Measurements from ENCODE around the gene NCBP2. TPM values are rescaled to one million over a fixed set of nuclear protein-coding genes. Genes with fewer than 3 reads are reported as not detected.
A peak's percentile ranks its signal among the peaks of the same experiment; 100 is the strongest.
"Not testable (repeated sequence)": the region's sequence is repeated elsewhere in the genome, so short reads cannot be mapped to it uniquely, and the experiment has no call there.

The NCBP2 gene
- polyA plus RNA-seq, 3 donors from 2014 or later = 28.4 to 57.2 (median 36.5) TPM

- peaks cover 9 to 10% of the 10 kb centered on the region in 2 donors for H3K4me1 Mint-ChIP-seq
- DNase-seq = no peak
- no peaks in the 10 kb centered on the region for H3K9me3 Mint-ChIP-seq
- H3K27ac Mint-ChIP-seq = no peak overlapping the region
- peaks cover 0 to 1% (median 0%) of the 10 kb centered on the region in 3 donors for H3K27me3 Mint-ChIP-seq (ENCODE audit: low read depth in 3 of 3)
- H3K36me3 Mint-ChIP-seq = no peaks in the 10 kb centered on the region
- H3K4me3 Mint-ChIP-seq = no peak overlapping the region
Observed at GRCh38 chr3:196963631-196963953, 21.3 kb upstream of the NCBP2 start.

DNA sequence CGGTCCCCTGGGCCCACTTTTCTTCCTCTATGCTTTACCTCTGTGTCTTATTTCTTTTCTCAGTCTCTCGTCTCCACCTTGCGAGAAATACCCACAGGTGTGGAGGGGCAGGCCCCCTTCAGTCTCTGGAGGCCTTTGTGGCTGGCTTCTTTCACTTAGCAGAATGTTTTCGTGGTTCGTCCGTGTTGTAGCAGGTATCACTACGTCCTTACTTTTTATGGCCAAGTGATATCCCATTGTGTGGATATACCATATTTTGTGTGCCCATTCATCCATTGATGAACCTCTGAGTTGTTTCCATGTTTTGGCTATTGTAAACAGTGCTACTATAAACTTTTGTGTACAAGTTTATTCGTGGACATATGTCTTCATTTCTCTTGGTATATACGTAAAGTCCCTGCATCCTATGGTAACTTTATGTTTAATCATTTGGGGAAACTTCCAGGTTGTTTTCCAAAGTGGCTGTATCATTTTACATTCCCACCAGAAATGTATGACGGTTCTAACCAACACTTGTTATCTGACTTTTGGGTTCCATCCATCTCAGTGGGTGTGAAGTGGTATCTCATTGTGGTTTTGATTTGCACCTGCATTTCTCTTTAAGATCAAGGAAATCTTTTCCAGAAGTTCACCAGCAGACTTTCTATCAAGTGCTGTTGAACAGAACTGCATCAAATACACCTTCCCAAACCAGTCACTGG lies 20.8 kb upstream of the NCBP2 start:
- DNase-seq = no peak
- Mint-ChIP-seq H3K4me1 (peaks cover 7 to 8% of the 10 kb centered on the region in 2 donors), H3K36me3 (no peaks in the 10 kb centered on the region), H3K9me3 (no peaks in the 10 kb centered on the region), H3K4me3 (no peak overlapping the region), H3K27ac (no peak overlapping the region), H3K27me3 (ENCODE audit: low read depth in 3 of 3) (peaks cover 0 to 1% (median 0%) of the 10 kb centered on the region in 3 donors)

DNA sequence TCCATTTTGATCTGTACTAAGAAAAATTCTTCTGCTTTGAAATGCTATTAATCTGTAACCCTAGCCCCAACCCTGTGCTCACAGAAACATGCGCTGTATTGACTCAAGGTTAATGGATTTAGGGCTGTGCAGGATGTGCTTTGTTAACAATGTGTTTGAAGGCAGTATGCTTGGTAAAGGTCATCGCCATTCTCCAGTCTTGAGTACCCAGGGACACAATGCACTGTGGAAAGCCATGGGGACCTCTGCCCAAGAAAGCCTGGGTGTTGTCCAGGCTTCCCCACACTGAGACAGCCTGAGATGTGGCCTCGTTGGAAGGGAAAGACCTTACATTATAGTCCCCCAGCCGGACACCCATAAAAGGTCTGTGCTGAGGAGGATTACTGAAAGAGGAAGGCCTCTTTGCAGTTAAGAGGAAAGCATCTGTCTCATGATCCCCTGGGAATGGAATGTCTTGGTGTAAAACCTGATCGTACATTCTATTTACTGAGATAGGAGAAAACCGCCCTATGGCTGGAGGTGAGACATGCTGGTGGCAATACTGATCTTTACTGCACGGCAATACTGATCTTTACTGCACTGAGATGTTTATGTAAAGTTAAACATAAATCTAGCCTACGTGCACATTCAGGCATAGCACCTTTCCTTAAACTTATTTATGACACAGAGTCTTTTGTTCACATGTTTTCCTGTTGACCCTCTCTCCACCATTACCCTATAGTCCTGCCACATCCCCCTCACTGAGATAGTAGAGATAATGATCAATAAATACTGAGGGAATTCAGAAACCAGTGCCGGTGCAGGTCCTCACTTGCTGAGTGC lies 20.0 kb upstream of the NCBP2 start:
- no peak for DNase-seq
- Mint-ChIP-seq H3K27ac (no peak overlapping the region), H3K36me3 (no peaks in the 10 kb centered on the region), H3K4me3 (no peak overlapping the region), H3K9me3 (no peaks in the 10 kb centered on the region), H3K4me1 (peaks cover 0 to under 1% of the 10 kb centered on the region in 2 donors), H3K27me3 (ENCODE audit: low read depth in 3 of 3) (peaks cover 0 to 1% (median 0%) of the 10 kb centered on the region in 3 donors)

DNA sequence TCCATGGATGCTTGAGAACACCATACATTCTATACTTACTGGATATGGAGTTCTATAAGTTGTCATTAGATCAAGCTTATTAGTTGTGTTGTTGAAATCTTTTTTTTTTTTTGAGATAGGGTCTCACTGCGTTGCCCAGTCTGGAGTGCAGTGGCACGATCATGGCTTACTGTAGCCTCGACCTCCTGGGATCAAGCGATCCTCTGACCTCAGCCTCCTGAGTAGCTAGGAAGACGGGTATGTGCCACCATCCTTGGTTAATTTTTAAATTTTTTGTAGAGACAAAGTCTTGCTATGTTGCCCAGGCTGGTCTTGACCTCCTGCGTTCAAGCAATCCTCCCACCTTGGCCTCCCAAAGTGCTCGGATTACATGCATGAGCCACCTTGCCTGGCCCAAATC lies 12.5 kb upstream of the NCBP2 start:
- Mint-ChIP-seq H3K4me3 (no peak overlapping the region), H3K4me1 (no peaks in the 10 kb centered on the region), H3K27me3 (ENCODE audit: low read depth in 3 of 3) (no peaks in the 10 kb centered on the region), H3K9me3 (no peaks in the 10 kb centered on the region), H3K27ac (no peak overlapping the region), H3K36me3 (no peaks in the 10 kb centered on the region)
- no peak for DNase-seq

DNA sequence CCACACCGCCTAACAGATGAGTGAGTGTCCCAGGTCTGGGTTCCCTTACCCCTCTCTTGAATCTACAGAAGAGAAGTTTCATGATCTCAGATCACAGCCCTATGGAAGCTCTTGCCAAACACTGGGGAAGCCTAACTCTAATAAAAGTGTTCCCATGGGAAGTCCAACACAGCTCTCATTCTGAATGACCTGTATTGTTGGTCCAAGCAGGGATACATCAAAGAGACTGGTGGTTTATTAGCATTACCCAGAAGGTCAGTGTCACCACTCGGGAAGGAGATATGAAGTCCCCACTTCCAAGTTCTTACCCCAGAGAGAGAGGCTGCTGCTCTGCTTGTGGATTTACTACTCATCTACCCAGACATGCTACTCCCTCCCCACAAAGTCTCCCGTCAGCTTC lies 9.0 kb upstream of the NCBP2 start:
- H3K36me3 Mint-ChIP-seq = no peaks in the 10 kb centered on the region
- H3K27ac Mint-ChIP-seq = no peak overlapping the region
- no peaks in the 10 kb centered on the region for H3K4me1 Mint-ChIP-seq
- no peaks in the 10 kb centered on the region for H3K9me3 Mint-ChIP-seq
- DNase-seq = no peak
- no peaks in the 10 kb centered on the region for H3K27me3 Mint-ChIP-seq (ENCODE audit: low read depth in 3 of 3)
- no peak overlapping the region for H3K4me3 Mint-ChIP-seq

- no peaks in the 10 kb centered on the region for H3K36me3 Mint-ChIP-seq
- DNase-seq = no peak
- H3K9me3 Mint-ChIP-seq = no peaks in the 10 kb centered on the region
- peaks cover 2 to 3% of the 10 kb centered on the region in 2 donors for H3K4me1 Mint-ChIP-seq
- H3K4me3 Mint-ChIP-seq = no peak overlapping the region
- H3K27ac Mint-ChIP-seq = peak overlapping the region in 1 of 6 donors; percentile 81
- H3K27me3 Mint-ChIP-seq (ENCODE audit: low read depth in 3 of 3) = no peaks in the 10 kb centered on the region
Observed at GRCh38 chr3:196949750-196950149, 7.4 kb upstream of the NCBP2 start.

DNA sequence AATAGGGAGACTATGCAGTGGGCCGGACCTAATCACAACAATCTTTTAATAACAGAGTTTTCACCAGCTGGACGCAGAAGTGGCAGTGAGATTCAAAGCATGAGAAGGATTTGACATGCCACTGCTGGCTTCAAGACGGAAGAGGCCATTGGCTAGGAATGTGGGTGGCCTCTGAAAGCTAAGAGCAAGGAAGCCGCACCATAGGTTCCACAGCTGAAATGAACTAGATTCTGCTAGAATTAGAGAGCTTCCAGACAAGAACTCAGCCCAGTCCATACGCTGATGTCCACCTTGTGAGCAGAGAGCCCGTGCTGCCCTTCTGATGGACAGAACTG lies 6.9 kb upstream of the NCBP2 start:
- H3K36me3 Mint-ChIP-seq = no peaks in the 10 kb centered on the region
- peaks cover 6 to 8% of the 10 kb centered on the region in 2 donors for H3K4me1 Mint-ChIP-seq
- peak overlapping the region in 1 of 6 donors; percentile 81 for H3K27ac Mint-ChIP-seq
- no peak overlapping the region for H3K4me3 Mint-ChIP-seq
- H3K27me3 Mint-ChIP-seq (ENCODE audit: low read depth in 3 of 3) = no peaks in the 10 kb centered on the region
- no peaks in the 10 kb centered on the region for H3K9me3 Mint-ChIP-seq
- no peak for DNase-seq

- Mint-ChIP-seq H3K27ac (no peak overlapping the region), H3K36me3 (no peaks in the 10 kb centered on the region), H3K27me3 (ENCODE audit: low read depth in 3 of 3) (no peaks in the 10 kb centered on the region), H3K4me3 (no peak overlapping the region), H3K9me3 (no peaks in the 10 kb centered on the region), H3K4me1 (peaks cover 12 to 14% of the 10 kb centered on the region in 2 donors)
- no peak for DNase-seq
Observed at GRCh38 chr3:196948442-196949284, 6.3 kb upstream of the NCBP2 start.

DNA sequence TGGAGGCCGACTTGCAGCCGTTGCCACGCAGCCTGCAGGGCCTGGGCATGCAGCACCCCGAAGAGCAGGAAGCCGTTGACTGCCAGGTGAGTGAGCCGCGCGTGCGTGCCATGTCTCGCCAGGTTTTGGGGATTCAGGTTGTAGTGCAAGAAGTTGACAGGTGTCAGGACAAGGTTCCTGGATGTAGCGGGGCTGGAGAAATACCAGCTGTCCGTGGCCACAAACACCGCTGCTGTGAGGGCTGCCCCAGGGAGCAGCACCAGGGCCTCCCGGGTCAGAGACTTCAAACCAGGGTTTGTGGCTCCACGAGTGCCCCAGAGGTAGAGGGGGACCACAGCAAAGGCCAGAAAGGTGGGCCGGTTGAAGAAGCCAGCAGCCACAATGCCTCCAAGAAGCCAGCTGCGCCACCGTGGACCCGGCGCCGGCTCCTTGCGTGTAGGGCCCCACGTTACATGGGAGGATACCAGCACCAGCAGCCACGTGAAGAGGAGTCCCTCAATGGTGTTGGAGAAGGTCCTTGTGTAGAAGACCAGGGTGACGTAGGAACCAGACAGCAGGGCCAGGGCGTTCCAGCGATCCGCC lies 5.6 kb upstream of the NCBP2 start:
- H3K4me3 Mint-ChIP-seq = no peak overlapping the region
- no peak for DNase-seq
- no peaks in the 10 kb centered on the region for H3K9me3 Mint-ChIP-seq
- no peaks in the 10 kb centered on the region for H3K36me3 Mint-ChIP-seq
- no peak overlapping the region for H3K27ac Mint-ChIP-seq
- H3K27me3 Mint-ChIP-seq (ENCODE audit: low read depth in 3 of 3) = peaks cover 0 to 5% (median 3%) of the 10 kb centered on the region in 3 donors
- H3K4me1 Mint-ChIP-seq = peaks cover 19 to 21% of the 10 kb centered on the region in 2 donors

DNA sequence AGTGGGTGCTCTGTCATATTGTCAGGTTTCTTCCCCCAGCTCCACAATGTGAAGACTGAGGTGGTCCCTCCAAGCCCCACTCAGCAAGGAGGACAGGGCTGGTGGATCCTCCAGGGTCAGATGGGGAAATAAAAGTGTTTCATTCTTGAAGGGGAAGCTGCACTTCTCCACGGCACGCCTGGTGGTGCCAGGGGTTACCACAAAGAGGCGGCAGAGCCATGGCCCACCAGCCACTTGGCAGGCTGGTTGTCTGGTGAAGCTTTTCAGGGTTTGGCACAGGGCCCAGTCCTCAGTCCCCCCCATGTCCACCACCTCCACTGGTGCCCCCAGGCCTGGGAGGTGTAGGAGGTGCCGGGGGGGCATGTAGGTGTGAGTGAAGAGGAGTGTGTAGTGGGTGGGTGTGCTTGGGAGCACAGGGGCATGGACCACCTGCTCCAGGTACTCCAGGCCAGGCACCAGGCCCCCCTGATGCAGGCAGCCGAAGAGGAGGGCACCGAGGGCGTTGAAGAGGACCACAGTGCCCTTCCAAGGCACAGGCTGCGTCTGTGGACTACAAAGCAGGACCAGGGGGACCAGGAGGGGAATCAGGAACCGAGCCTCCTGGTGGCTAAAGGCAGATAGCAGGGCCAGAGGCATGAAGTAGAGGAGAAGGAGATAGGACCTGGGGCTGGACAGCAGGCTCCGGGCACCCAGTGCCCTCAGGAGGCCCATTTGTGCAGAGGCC lies 5.0 kb upstream of the NCBP2 start:
- H3K27ac Mint-ChIP-seq = no peak overlapping the region
- H3K36me3 Mint-ChIP-seq = no peaks in the 10 kb centered on the region
- H3K4me1 Mint-ChIP-seq = peaks cover 22 to 25% of the 10 kb centered on the region in 2 donors
- no peak for DNase-seq
- no peaks in the 10 kb centered on the region for H3K9me3 Mint-ChIP-seq
- peaks cover 2 to 9% (median 8%) of the 10 kb centered on the region in 3 donors for H3K27me3 Mint-ChIP-seq (ENCODE audit: low read depth in 3 of 3)
- H3K4me3 Mint-ChIP-seq = no peak overlapping the region

DNA sequence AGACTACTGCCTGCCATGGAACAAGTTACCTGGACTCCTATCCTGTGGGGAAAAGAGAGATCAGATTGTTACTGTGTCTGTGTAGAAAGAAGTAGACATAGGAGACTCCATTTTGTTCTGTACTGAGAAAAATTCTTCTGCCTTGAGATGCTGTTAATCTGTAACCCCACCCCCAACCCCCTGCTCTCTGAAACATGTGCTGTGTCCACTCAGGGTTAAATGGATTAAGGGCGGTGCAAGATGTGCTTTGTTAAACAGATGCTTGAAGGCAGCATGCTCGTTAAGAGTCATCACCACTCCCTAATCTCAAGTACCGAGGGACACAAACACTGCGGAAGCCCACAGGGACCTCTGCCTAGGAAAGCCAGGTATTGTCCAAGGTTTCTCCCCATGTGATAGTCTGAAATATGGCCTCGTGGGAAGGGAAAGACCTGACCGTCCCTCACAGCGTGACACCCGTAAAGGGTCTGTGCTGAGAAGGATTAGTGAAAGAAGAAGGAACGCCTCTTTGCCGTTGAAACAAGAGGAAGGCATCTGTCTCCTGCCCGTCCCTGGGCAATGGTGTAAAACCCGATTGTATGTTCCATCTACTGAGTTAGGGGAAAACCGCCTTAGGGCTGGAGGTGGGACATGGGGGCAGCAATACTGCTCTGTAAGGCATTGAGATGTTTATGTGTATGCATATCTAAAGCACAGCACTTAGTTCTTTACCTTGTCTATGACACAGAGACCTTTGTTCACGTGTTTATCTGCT lies 1.9 kb upstream of the NCBP2 start:
- Mint-ChIP-seq H3K27ac (peak overlapping the region; percentile 77 to 98 (median 86)), H3K4me1 (peaks cover 39 to 44% of the 10 kb centered on the region in 2 donors), H3K4me3 (peak overlapping the region; percentile 74 to 97 (median 93)), H3K27me3 (ENCODE audit: low read depth in 3 of 3) (peaks cover 5 to 17% (median 12%) of the 10 kb centered on the region in 3 donors)
- DNase-seq, H3K9me3 Mint-ChIP-seq, H3K36me3 Mint-ChIP-seq: not testable (repeated sequence)

GRCh38 chr3:196942915-196943277 lies 568 bp upstream of the NCBP2 start:
- peak overlapping the region; percentile 88 to 98 (median 92) for H3K27ac Mint-ChIP-seq
- H3K4me1 Mint-ChIP-seq = peaks cover 39 to 44% of the 10 kb centered on the region in 2 donors
- peaks cover 5 to 17% (median 12%) of the 10 kb centered on the region in 3 donors for H3K27me3 Mint-ChIP-seq (ENCODE audit: low read depth in 3 of 3)
- no peak for DNase-seq
- peak overlapping the region; percentile 92 to 97 (median 94) for H3K4me3 Mint-ChIP-seq
- H3K9me3 Mint-ChIP-seq = no peaks in the 10 kb centered on the region
- peaks cover 0 to 10% (median 4%) of the 10 kb centered on the region in 3 donors for H3K36me3 Mint-ChIP-seq

All from immature natural killer cell (primary cell).